Omental fat pad (tissue), 4 donors: ENCODE measurements around the gene MED19. TPM values are rescaled to one million over a fixed set of nuclear protein-coding genes. Genes with fewer than 3 reads are reported as not detected.
"Not testable (repeated sequence)": the region's sequence is repeated elsewhere in the genome, so short reads cannot be mapped to it uniquely, and the experiment has no call there.

Experiments used
- ATAC-seq: fragments of 150-250 bp; one replicate; pipeline ENCODE4 v1.9.1; 2016; ENCODE audit warnings: mild to moderate bottlenecking, moderate library complexity; ENCODE audit not compliant: low FRiP score
- DNase-seq: peaks from one replicate; pipeline ENCODE4 v3.0.0-alpha.2; 2019; ENCODE audit warnings: low spot score
- CTCF ChIP-seq, 3 donors: fragments of 450-650 bp; IDR thresholded peaks; one replicate each; pipeline ENCODE4 v1.5.1; 2016 to 2017; ENCODE audit warnings: antibody characterized with exemption in 3 of 3, mild to moderate bottlenecking in 3 of 3, moderate library complexity in 2 of 3
- total RNA-seq, 4 donors: library from RNA; depleted of rRNA; stranded (reverse); fragments of >200 nt; gene quantifications; one replicate each; pipeline ENCODE4 v1.1.0, GENCODE V29; 2016

The MED19 gene
- total RNA-seq, 4 donors from 2014 or later: 10.7 to 14.4 (median 12.2) TPM

GRCh38 chr11:57704932-57705331, 7.1 kb downstream of the MED19 start:
- no peak for ATAC-seq
- no peak for DNase-seq
- no peak for TF ChIP-seq CTCF (IDR thresholded peaks at IDR 0.05)

- no peak for DNase-seq
- no peak for ATAC-seq
- no peak for TF ChIP-seq CTCF (IDR thresholded peaks at IDR 0.05)
These were observed 8.7 kb downstream of the MED19 start for GRCh38 chr11:57703341-57703740.

- no peak for TF ChIP-seq CTCF (IDR thresholded peaks at IDR 0.05)
- DNase-seq (no peak), ATAC-seq (no peak)
These were observed 11.6 kb downstream of the MED19 start for GRCh38 chr11:57700425-57700824.

GRCh38 chr11:57699813-57700212, 12.2 kb downstream of the MED19 start:
- no peak for DNase-seq
- ATAC-seq: no peak
- no peak for TF ChIP-seq CTCF (IDR thresholded peaks at IDR 0.05)

GRCh38 chr11:57698843-57699365, 13.1 kb downstream of the MED19 start:
- no peak for ATAC-seq
- no peak for TF ChIP-seq CTCF (IDR thresholded peaks at IDR 0.05)
- no peak for DNase-seq

GRCh38 chr11:57690474-57690873, 21.5 kb downstream of the MED19 start:
- not testable (repeated sequence) for ATAC-seq, DNase-seq

- no peak for TF ChIP-seq CTCF (IDR thresholded peaks at IDR 0.05)
- ATAC-seq (no peak), DNase-seq (no peak)
These were observed 30.8 kb downstream of the MED19 start for GRCh38 chr11:57681168-57681567.

- DNase-seq (no peak), ATAC-seq (no peak)
- TF ChIP-seq CTCF (IDR thresholded peaks at IDR 0.05): no peak
These were observed 31.5 kb downstream of the MED19 start for GRCh38 chr11:57680552-57680874.
